ENCODE results near the gene CHN2.

CHN2 gene

DNA sequence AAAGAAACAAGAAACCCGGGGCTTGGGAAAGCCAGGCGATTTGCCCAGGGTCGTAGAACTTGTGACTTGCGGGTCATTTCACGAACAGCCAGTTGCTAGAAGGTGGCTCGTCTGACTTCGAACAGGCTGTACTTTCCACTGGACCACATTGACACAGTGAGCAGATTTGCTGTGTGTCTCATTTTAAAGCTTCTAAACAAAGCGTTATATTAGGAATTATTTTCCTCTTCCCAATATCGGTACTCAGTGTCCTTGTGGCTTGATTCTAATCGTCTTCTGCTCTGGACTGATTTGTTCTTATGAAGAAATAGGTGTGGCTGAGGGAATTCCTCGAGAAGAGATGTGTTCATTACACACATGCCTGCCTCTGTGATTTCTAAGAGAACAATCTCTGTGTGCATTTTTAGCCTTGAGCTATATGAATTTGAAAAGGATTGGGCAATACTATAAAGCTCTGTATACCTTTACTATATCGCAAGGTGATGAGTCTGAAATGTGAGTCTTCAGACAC is 219.1 kb downstream of the CHN2 start:
- FAIRE-seq: no peak

DNA sequence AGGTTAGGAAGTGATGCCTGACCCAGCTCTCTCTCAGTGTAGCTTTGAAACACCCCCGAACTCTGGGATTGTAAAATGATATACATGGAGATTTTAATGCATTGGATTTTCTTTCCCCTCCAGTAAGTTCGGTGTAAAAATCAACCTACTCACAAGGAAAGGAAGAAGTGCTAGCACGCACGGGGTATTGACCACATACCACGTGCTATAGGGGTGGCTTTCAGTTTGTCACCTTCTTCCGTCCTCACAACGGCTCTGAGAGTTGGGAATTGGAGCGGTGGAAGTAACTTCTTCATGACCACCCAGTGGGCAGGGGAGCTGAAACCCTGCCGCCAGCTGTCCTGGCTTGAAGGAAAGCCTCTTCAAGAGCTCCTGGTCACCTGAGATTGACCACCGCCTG is 219.6 kb downstream of the CHN2 start:
- FAIRE-seq: no peak

DNA sequence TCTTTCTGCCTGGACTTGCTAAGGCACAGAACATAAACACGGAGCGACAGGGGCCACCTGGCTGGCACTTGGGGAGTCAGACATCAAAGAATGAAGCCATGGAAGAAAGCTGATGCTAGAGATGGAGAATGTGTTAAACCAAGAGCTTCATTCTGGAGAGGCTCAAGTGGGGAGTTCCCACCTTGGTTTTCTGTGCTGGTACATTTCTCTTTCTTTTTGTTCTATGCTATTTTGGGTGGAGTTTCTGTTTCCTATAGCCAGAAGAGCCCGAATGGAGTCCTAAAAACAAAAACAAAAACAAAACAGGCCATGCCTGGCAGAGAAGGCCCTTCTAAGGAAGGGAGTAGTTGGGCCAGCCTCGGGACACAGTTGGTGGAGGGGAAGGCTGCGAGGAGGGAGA is 220.6 kb downstream of the CHN2 start:
- no peak for FAIRE-seq

- no peak for FAIRE-seq
These were observed 221.8 kb downstream of the CHN2 start for GRCh38 chr7:29416276-29416937.

GRCh38 chr7:29416938-29417305 is 222.3 kb downstream of the CHN2 start:
- FAIRE-seq: no peak

- no peak for FAIRE-seq
These were observed 223.5 kb downstream of the CHN2 start for GRCh38 chr7:29418056-29418455.

DNA sequence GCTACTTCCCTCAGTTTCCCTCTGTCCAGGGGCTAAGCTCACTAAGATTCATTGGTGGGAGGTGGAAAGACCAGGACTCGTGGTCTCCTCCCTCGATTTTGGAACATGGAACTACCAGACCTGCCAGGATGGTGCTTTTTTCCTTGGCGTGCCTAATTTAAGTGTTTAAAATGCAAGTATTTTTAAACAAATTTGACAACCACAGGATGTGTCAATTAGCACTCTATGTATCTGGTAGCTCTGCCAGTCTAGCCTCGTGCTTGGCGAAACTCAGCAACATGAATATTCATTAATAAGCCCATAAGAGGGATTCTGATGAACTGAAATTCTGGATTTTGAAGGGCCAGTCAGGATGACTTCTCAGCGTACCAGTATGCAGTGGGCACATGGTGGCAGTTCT is 224.1 kb downstream of the CHN2 start:
- FAIRE-seq: no peak

- no peak for FAIRE-seq
These were observed 225.4 kb downstream of the CHN2 start for GRCh38 chr7:29420011-29420410.

- no peak for FAIRE-seq
These were observed 226.7 kb downstream of the CHN2 start for GRCh38 chr7:29421010-29421956.

GRCh38 chr7:29422829-29423228 is 228.3 kb downstream of the CHN2 start:
- FAIRE-seq: no peak

DNA sequence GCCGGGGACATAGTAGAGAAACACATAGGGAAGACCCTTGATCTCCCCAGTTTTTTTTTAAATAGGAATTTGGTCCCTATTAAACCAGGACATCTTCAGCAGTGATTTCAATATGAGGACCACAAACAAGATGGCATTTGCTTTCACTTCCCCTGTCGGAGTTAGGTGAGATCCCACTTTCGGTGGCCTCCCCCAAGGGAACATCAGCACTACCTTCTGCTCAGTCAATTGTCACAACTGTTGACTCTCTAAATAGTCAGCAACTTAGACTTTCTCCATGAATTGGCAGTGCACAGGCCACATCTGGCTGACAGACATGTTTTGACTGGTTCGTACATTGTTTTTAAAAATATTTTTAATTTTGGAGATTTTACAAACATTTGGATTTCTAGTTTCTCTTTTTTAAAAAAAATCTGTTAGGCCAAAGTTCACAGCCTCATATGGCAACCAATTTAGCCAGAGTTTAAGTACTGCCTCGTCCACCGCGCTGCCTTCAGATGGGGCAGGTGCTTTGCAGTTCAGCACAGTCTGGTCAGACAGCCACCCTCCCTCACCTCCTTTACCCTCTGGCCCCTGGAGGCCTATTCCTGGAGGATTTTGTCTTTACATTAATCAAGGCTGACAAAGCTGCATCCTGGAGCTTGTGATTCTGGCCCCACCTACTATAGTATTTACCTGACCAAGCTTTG is 229.9 kb downstream of the CHN2 start:
- no peak for FAIRE-seq

GRCh38 chr7:29424984-29425309 is 230.4 kb downstream of the CHN2 start:
- FAIRE-seq: no peak

GRCh38 chr7:29426587-29426986 is 232.0 kb downstream of the CHN2 start:
- no peak for FAIRE-seq

DNA sequence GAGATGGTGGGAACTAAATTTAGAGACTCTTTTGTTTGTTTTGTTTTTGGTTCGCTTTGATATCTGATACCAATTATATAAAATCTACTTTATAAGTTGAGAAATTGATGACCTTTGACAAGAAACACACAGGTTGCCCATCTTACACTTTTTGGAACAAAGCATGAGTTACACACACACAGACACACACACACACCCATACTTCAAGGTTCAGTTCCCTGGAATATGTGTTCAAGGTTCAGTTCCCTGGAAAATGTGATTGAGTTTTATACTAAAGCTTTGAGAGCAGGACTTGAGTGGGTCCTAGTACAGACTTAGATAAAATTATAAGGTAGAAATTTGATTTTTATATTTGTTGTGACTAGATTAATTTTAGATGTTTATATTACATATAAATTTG is 234.8 kb downstream of the CHN2 start:
- no peak for FAIRE-seq

- FAIRE-seq: no peak
These were observed 235.8 kb downstream of the CHN2 start for GRCh38 chr7:29430279-29430949.

DNA sequence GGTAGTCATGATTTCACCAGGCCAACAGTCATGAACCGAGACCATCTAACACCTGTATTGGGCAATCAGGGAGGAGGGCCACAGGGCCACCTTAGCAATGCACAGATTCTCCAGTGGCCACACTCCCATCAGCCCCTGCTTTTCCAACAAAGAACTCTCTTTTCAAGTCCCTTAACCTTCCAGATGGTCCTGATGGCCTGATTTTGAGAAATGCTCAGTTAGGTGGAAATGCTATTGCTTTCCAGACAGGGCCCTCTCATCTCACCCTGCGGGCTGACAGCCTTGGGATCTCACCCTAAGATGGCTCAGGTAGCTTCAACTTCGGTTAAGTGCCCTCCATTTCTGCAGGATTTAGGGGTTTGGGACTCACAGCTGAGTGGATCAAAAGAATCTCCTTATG is 237.1 kb downstream of the CHN2 start:
- no peak for FAIRE-seq

GRCh38 chr7:29432721-29433120 is 238.1 kb downstream of the CHN2 start:
- no peak for FAIRE-seq

- no peak for FAIRE-seq
These were observed 239.8 kb downstream of the CHN2 start for GRCh38 chr7:29434380-29434768.

- FAIRE-seq: no peak
These were observed 240.6 kb downstream of the CHN2 start for GRCh38 chr7:29435167-29435566.

GRCh38 chr7:29435902-29436301 is 241.3 kb downstream of the CHN2 start:
- no peak for FAIRE-seq

- FAIRE-seq: no peak
These were observed 247.6 kb downstream of the CHN2 start for GRCh38 chr7:29442146-29442545.

DNA sequence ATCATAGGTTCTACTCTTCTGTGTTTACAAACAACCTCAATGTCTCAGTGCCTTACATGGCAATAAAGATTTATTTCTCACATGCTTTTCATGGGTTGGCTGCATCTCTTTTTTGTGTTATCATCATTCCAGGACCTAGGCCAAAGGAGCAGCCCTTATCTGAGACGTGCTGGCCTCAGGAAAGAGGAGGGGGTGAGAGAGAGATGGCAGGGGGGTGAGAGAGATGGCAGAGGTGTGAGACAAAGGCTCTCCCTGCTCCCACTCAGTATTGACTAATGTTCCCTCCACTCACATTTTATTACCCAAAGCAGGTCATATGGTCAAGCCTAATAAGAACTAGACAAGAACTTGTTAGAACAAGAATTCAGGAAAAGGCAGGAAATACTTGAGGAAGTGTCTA is 249.0 kb downstream of the CHN2 start:
- FAIRE-seq: no peak

- no peak for FAIRE-seq
These were observed 249.7 kb downstream of the CHN2 start for GRCh38 chr7:29444267-29444666.
